H1 (cell line): ENCODE results near the gene UVRAG. TPM values are rescaled to one million over a fixed set of nuclear protein-coding genes. Genes with fewer than 3 reads are reported as not detected.

Experiments
- CHD7 ChIP-seq: fragments of 300-600 bp; sonication (generic); IDR thresholded peaks from 2 replicates; pipeline ENCODE4 v1.7.1; 2012; ENCODE audit warnings: low read length, moderate library complexity, mild to moderate bottlenecking, inconsistent platforms; ENCODE audit not compliant: insufficient replicate concordance
- POLR2AphosphoS5 ChIP-seq: IDR thresholded peaks from 2 replicates; pipeline ENCODE4 v1.6.1; 2011; ENCODE audit warnings: low read depth, low read length
- SRF ChIP-seq: IDR thresholded peaks from 2 replicates; pipeline ENCODE4 v1.6.1; 2011; ENCODE audit warnings: mild to moderate bottlenecking, low read depth, low read length, moderate library complexity
- polyA plus RNA-seq, 7 experiments: library from polyadenylated mRNA; depleted of rRNA in 3 of 7; stranded (reverse) in 5 of 7; unstranded in 2 of 7; fragments of >200 nt in 5 of 7; fragments of 200-250 nt in 2 of 7; gene quantifications; 1 replicate in 5 of 7; 2 replicates in 1 of 7; 4 replicates in 1 of 7; pipeline versions ENCODE4 v1.2.1 to v1.2.3, GENCODE V29; 2011 to 2013; ENCODE audit warnings: missing spikeins in 2 of 7, mixed read lengths in 2 of 7
- total RNA-seq: library from RNA; stranded (reverse); fragmentation: NEBNext Ultra II Directional; extraction: Animal tissue kit (Norgen Biotek cat#: 25700); gene quantifications from 2 replicates; pipeline ENCODE4 v1.2.1, GENCODE V29; 2021
- TF ChIP-seq, protein P1 (sequence below): IDR thresholded peaks from 2 replicates; pipeline ENCODE4 v1.6.1; 2012; ENCODE audit warnings: inconsistent platforms

Gene UVRAG
- total and polyA plus RNA-seq, 2 of the 8 experiments (the other 6 are each of a cell fraction or from before 2014, with no cell fraction given): 5.5 to 14.7 TPM

DNA sequence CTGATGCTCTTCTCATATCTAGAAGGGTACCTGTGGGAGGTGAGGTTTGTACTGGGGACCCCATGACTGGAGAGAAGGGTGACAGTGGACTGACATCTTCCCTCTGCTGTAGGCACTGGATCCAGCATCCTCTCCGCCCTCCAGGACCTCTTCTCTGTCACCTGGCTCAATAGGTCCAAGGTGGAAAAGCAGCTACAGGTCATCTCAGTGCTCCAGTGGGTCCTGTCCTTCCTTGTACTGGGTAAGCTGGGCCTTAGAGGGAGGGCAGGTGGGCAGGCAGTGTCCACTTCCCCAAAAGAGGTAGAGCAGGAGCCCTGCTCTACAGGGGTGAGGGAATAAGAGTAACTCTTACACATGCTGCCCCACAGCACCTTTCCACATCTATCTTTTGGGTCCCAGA, 30.5 kb upstream of the UVRAG start (continued):
- TF ChIP-seq CHD7 (no peak), SRF (no peak), POLR2AphosphoS5 (no peak)
- TF ChIP-seq, protein P1, sequence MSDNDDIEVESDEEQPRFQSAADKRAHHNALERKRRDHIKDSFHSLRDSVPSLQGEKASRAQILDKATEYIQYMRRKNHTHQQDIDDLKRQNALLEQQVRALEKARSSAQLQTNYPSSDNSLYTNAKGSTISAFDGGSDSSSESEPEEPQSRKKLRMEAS: no peak
- TF ChIP-seq, all 59 proteins: peak for 0
